Osteoblast (primary cell): ENCODE results near the gene TP53I3. TPM values are rescaled to one million over a fixed set of nuclear protein-coding genes. Genes with fewer than 3 reads are reported as not detected.

ENCODE experiments used
- DNase-seq: peaks from one replicate; pipeline ENCODE4 v3.0.0; 2011; ENCODE audit warnings: low spot score, mixed read lengths; ENCODE audit not compliant: insufficient read length; ENCODE audit errors: missing footprints
- H2AFZ ChIP-seq: 2 replicates; pipeline ENCODE4 v1.6.0; 2011; ENCODE audit warnings: mild to moderate bottlenecking, low read length
- H3K27ac ChIP-seq: 2 replicates; pipeline ENCODE4 v1.5.1; 2011; ENCODE audit warnings: mild to moderate bottlenecking, low read depth, low read length, moderate library complexity
- H3K27me3 ChIP-seq: 2 replicates; pipeline ENCODE4 v1.6.0; 2012; ENCODE audit warnings: mild to moderate bottlenecking, control low read depth, inconsistent platforms, low read length, moderate library complexity; ENCODE audit not compliant: insufficient read depth
- H3K36me3 ChIP-seq: 2 replicates; pipeline ENCODE4 v1.5.1; 2011; ENCODE audit warnings: mild to moderate bottlenecking, low read length, control low read depth, moderate library complexity; ENCODE audit not compliant: insufficient read depth
- H3K4me1 ChIP-seq: 2 replicates; pipeline ENCODE4 v1.5.1; 2011; ENCODE audit warnings: mild to moderate bottlenecking, low read length, control low read depth, moderate library complexity; ENCODE audit not compliant: insufficient read depth
- H3K4me2 ChIP-seq: 2 replicates; pipeline ENCODE4 v1.6.0; 2011; ENCODE audit warnings: mild to moderate bottlenecking, low read length; ENCODE audit not compliant: insufficient read depth
- H3K4me3 ChIP-seq: fragments of 200-600 bp; sonication (generic); 3 replicates; pipeline ENCODE4 v1.5.1; 2012; ENCODE audit warnings: mild to moderate bottlenecking, low read length, inconsistent platforms; ENCODE audit not compliant: insufficient read depth
- H3K79me2 ChIP-seq: 2 replicates; pipeline ENCODE4 v1.6.0; 2012; ENCODE audit warnings: mild to moderate bottlenecking, low read length, control low read depth, inconsistent platforms; ENCODE audit not compliant: insufficient read depth
- H3K9me3 ChIP-seq: 2 replicates; pipeline ENCODE4 v1.5.1; 2011; ENCODE audit warnings: low read depth, low read length, control low read depth
- H4K20me1 ChIP-seq: 2 replicates; pipeline ENCODE4 v1.6.0; 2012; ENCODE audit warnings: mild to moderate bottlenecking, low read length, control low read depth; ENCODE audit not compliant: insufficient read depth
- CTCF ChIP-seq: IDR thresholded peaks from 2 replicates; pipeline ENCODE4 v1.5.1; 2011; ENCODE audit warnings: mild to moderate bottlenecking, low read depth, low read length, moderate library complexity; ENCODE audit errors: extremely low read depth
- total RNA-seq: library from RNA; depleted of rRNA; stranded (reverse); fragments of >200 nt; gene quantifications from 2 replicates; pipeline ENCODE4 v1.2.3, GENCODE V29; 2012

Gene TP53I3
- total RNA-seq, 1 donor, result 59.4 TPM

GRCh38 chr2:24106786-24107185 is 22.2 kb upstream of the TP53I3 start:
- no peaks in the 10 kb centered on the region for H4K20me1 ChIP-seq
- H3K27me3 ChIP-seq, result no peaks in the 10 kb centered on the region
- H3K4me3 ChIP-seq, result no peak overlapping the region
- H3K9me3 ChIP-seq, result no peaks in the 10 kb centered on the region
- no peak overlapping the region for H2AFZ ChIP-seq
- no peaks in the 10 kb centered on the region for H3K36me3 ChIP-seq
- H3K79me2 ChIP-seq, result no peaks in the 10 kb centered on the region
- no peak overlapping the region for H3K4me2 ChIP-seq
- TF ChIP-seq CTCF, result no peak
- DNase-seq, result no peak
- H3K27ac ChIP-seq, result no peak overlapping the region
- H3K4me1 ChIP-seq, result peaks cover 17% of the 10 kb centered on the region

GRCh38 chr2:24105816-24106215 is 21.2 kb upstream of the TP53I3 start:
- H3K79me2 ChIP-seq, result no peaks in the 10 kb centered on the region
- H3K27ac ChIP-seq, result no peak overlapping the region
- H2AFZ ChIP-seq, result no peak overlapping the region
- H3K9me3 ChIP-seq, result no peaks in the 10 kb centered on the region
- TF ChIP-seq CTCF, result no peak
- DNase-seq, result no peak
- no peak overlapping the region for H3K4me3 ChIP-seq
- no peak overlapping the region for H3K4me2 ChIP-seq
- H3K27me3 ChIP-seq, result no peaks in the 10 kb centered on the region
- H3K4me1 ChIP-seq, result peaks cover 7% of the 10 kb centered on the region
- no peaks in the 10 kb centered on the region for H4K20me1 ChIP-seq
- H3K36me3 ChIP-seq, result no peaks in the 10 kb centered on the region

DNA sequence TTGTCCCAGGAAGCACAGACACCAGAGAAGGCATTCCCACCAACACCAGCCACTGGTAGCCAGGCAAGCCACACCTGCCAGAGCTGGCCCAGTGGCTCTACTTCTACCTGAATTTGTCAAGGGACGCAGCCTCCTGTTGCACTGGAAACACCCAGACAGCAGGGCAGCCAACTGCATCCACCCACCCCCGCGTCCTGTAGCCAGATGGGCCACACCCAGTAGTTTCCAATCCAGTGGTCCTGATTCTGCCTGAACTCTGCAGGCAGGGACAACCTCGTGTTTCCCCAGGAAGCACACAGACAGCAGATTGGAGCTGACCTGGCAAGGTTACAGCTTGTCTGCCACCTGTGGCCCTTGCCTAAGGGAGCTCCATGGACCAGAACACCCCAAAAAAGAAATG is 20.3 kb upstream of the TP53I3 start:
- Histone ChIP-seq H2AFZ (no peak overlapping the region), H3K9me3 (no peaks in the 10 kb centered on the region), H3K36me3 (no peaks in the 10 kb centered on the region), H3K79me2 (no peaks in the 10 kb centered on the region), H3K4me1 (no peaks in the 10 kb centered on the region), H3K27ac (no peak overlapping the region), H3K4me2 (no peak overlapping the region), H3K27me3 (no peaks in the 10 kb centered on the region), H4K20me1 (no peaks in the 10 kb centered on the region), H3K4me3 (no peak overlapping the region)
- no peak for DNase-seq
- TF ChIP-seq CTCF, result no peak

DNA sequence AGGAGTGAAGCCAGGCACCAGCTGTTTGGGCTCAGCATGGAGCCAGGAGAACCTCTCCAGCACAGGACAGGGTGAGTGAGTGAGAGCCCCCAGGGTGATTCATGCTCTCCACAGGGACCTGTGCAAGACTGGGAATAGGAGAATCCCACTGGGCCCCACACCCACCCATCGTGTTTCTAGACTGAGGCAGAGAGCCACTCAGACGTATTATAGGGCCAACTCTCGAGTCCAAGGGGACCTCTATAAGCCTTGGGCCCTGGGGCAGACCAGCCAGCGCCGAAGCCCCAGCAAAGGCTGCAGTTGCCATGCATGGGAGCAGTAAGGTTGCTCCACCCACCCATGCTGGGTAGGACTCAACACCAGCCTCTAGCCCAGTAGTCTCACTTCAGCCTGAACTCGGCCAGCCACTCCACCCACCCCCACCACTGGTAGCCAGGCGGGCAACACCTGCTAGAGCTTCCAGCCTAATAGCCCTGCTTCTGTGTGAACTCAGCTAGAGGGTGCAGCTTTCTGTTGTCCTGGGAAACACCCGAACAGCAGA is 19.5 kb upstream of the TP53I3 start:
- Histone ChIP-seq H3K4me1 (no peaks in the 10 kb centered on the region), H3K9me3 (no peaks in the 10 kb centered on the region), H3K4me3 (no peak overlapping the region), H3K79me2 (no peaks in the 10 kb centered on the region), H3K36me3 (no peaks in the 10 kb centered on the region), H2AFZ (no peak overlapping the region), H3K4me2 (no peak overlapping the region), H3K27me3 (no peaks in the 10 kb centered on the region), H4K20me1 (no peaks in the 10 kb centered on the region), H3K27ac (no peak overlapping the region)
- no peak for DNase-seq
- TF ChIP-seq CTCF, result no peak
